Measurements from ENCODE around the gene CPLX1. TPM values are rescaled to one million over a fixed set of nuclear protein-coding genes. Genes with fewer than 3 reads are reported as not detected.

CPLX1 gene
- 1 to 10 TPM; 1.3 to 1.9 TPM for total RNA-seq

- no peaks in the 10 kb centered on the region for H3K9me3 Mint-ChIP-seq
- peaks cover 2 to 3% of the 10 kb centered on the region in 2 donors for H3K36me3 Mint-ChIP-seq (ENCODE audit: insufficient read depth in 2 of 2)
- ATAC-seq (replicated peaks in 1 of 2) (peak; percentile 32 to 41), DNase-seq (peak in 1 of 2 donors; percentile 19)
- H3K4me3 Mint-ChIP-seq, result peak within 1 kb of the TSS in 1 of 2 donors; percentile 61
- H3K4me1 Mint-ChIP-seq (ENCODE audit: low read depth), result no peaks in the 10 kb centered on the region
- no peak within 1 kb of the TSS for H3K27ac Mint-ChIP-seq
- H3K27me3 Mint-ChIP-seq (ENCODE audit: low read depth), result peaks cover 52% of the 10 kb centered on the region
These were observed at the start of gene CPLX1 for GRCh38 chr4:825971-826330. TSS of gene CPLX1 (minus strand) at chr4:826129. CDS start at chr4:824522, 1,607 bp downstream.

GRCh38 chr4:874971-875817 lies 49.3 kb upstream of the CPLX1 start:
- Mint-ChIP-seq H3K4me1 (ENCODE audit: low read depth) (peaks cover 24% of the 10 kb centered on the region), H3K4me3 (no peak overlapping the region), H3K27ac (no peak overlapping the region), H3K36me3 (ENCODE audit: insufficient read depth in 2 of 2) (peaks cover 4 to 24% of the 10 kb centered on the region in 2 donors), H3K9me3 (no peaks in the 10 kb centered on the region), H3K27me3 (ENCODE audit: low read depth) (no peaks in the 10 kb centered on the region)
- ATAC-seq (replicated peaks in 1 of 2) (no peak), DNase-seq (no peak)

- Mint-ChIP-seq H3K36me3 (ENCODE audit: insufficient read depth in 2 of 2) (peaks cover 11 to 28% of the 10 kb centered on the region in 2 donors), H3K9me3 (peaks cover 0 to 4% of the 10 kb centered on the region in 2 donors), H3K27me3 (ENCODE audit: low read depth) (no peaks in the 10 kb centered on the region), H3K4me1 (ENCODE audit: low read depth) (peaks cover 13% of the 10 kb centered on the region), H3K4me3 (no peak overlapping the region), H3K27ac (no peak overlapping the region)
- no peak for ATAC-seq (replicated peaks in 1 of 2)
- DNase-seq, result no peak
These were observed 48.1 kb upstream of the CPLX1 start for GRCh38 chr4:874056-874455.

- no peaks in the 10 kb centered on the region for H3K27me3 Mint-ChIP-seq (ENCODE audit: low read depth)
- peaks cover 14 to 30% of the 10 kb centered on the region in 2 donors for H3K36me3 Mint-ChIP-seq (ENCODE audit: insufficient read depth in 2 of 2)
- H3K4me3 Mint-ChIP-seq, result no peak overlapping the region
- no peaks in the 10 kb centered on the region for H3K4me1 Mint-ChIP-seq (ENCODE audit: low read depth)
- no peak overlapping the region for H3K27ac Mint-ChIP-seq
- ATAC-seq (replicated peaks in 1 of 2) (peak; percentile 26 to 35), DNase-seq (no peak)
- H3K9me3 Mint-ChIP-seq, result peaks cover 0 to 4% of the 10 kb centered on the region in 2 donors
These were observed 46.5 kb upstream of the CPLX1 start for GRCh38 chr4:872241-872981.

GRCh38 chr4:871484-871883 lies 45.6 kb upstream of the CPLX1 start:
- DNase-seq (no peak), ATAC-seq (replicated peaks in 1 of 2) (no peak)
- Mint-ChIP-seq H3K4me3 (no peak overlapping the region), H3K27me3 (ENCODE audit: low read depth) (no peaks in the 10 kb centered on the region), H3K9me3 (peaks cover 0 to 4% of the 10 kb centered on the region in 2 donors), H3K4me1 (ENCODE audit: low read depth) (no peaks in the 10 kb centered on the region), H3K36me3 (ENCODE audit: insufficient read depth in 2 of 2) (peaks cover 14 to 26% of the 10 kb centered on the region in 2 donors), H3K27ac (no peak overlapping the region)

GRCh38 chr4:870951-871350 lies 45.0 kb upstream of the CPLX1 start:
- Mint-ChIP-seq H3K9me3 (peaks cover 0 to 4% of the 10 kb centered on the region in 2 donors), H3K27me3 (ENCODE audit: low read depth) (no peaks in the 10 kb centered on the region), H3K4me1 (ENCODE audit: low read depth) (no peaks in the 10 kb centered on the region), H3K36me3 (ENCODE audit: insufficient read depth in 2 of 2) (peaks cover 14 to 27% of the 10 kb centered on the region in 2 donors), H3K4me3 (no peak overlapping the region), H3K27ac (no peak overlapping the region)
- no peak for DNase-seq
- no peak for ATAC-seq (replicated peaks in 1 of 2)

- no peak for DNase-seq
- no peak overlapping the region for H3K27ac Mint-ChIP-seq
- peaks cover 14 to 27% of the 10 kb centered on the region in 2 donors for H3K36me3 Mint-ChIP-seq (ENCODE audit: insufficient read depth in 2 of 2)
- no peak for ATAC-seq (replicated peaks in 1 of 2)
- no peaks in the 10 kb centered on the region for H3K27me3 Mint-ChIP-seq (ENCODE audit: low read depth)
- no peaks in the 10 kb centered on the region for H3K4me1 Mint-ChIP-seq (ENCODE audit: low read depth)
- peaks cover 0 to 4% of the 10 kb centered on the region in 2 donors for H3K9me3 Mint-ChIP-seq
- H3K4me3 Mint-ChIP-seq, result no peak overlapping the region
These were observed 43.8 kb upstream of the CPLX1 start for GRCh38 chr4:869776-870175.

- no peak overlapping the region for H3K27ac Mint-ChIP-seq
- DNase-seq (no peak), ATAC-seq (replicated peaks in 1 of 2) (no peak)
- H3K4me3 Mint-ChIP-seq, result no peak overlapping the region
- peaks cover 11 to 20% of the 10 kb centered on the region in 2 donors for H3K36me3 Mint-ChIP-seq (ENCODE audit: insufficient read depth in 2 of 2)
- no peaks in the 10 kb centered on the region for H3K4me1 Mint-ChIP-seq (ENCODE audit: low read depth)
- H3K9me3 Mint-ChIP-seq, result peaks cover 0 to 4% of the 10 kb centered on the region in 2 donors
- no peaks in the 10 kb centered on the region for H3K27me3 Mint-ChIP-seq (ENCODE audit: low read depth)
These were observed 42.5 kb upstream of the CPLX1 start for GRCh38 chr4:868421-868820.

GRCh38 chr4:867526-868250 lies 41.8 kb upstream of the CPLX1 start:
- ATAC-seq (replicated peaks in 1 of 2) (no peak), DNase-seq (no peak)
- peaks cover 0 to 4% of the 10 kb centered on the region in 2 donors for H3K9me3 Mint-ChIP-seq
- no peaks in the 10 kb centered on the region for H3K4me1 Mint-ChIP-seq (ENCODE audit: low read depth)
- no peak overlapping the region for H3K4me3 Mint-ChIP-seq
- H3K27ac Mint-ChIP-seq, result no peak overlapping the region
- H3K27me3 Mint-ChIP-seq (ENCODE audit: low read depth), result no peaks in the 10 kb centered on the region
- H3K36me3 Mint-ChIP-seq (ENCODE audit: insufficient read depth in 2 of 2), result peaks cover 15 to 26% of the 10 kb centered on the region in 2 donors

- Mint-ChIP-seq H3K4me3 (no peak overlapping the region), H3K36me3 (ENCODE audit: insufficient read depth in 2 of 2) (peaks cover 15 to 26% of the 10 kb centered on the region in 2 donors), H3K4me1 (ENCODE audit: low read depth) (no peaks in the 10 kb centered on the region), H3K27ac (no peak overlapping the region), H3K27me3 (ENCODE audit: low read depth) (no peaks in the 10 kb centered on the region), H3K9me3 (peaks cover 0 to 4% of the 10 kb centered on the region in 2 donors)
- ATAC-seq (replicated peaks in 1 of 2) (peak; percentile 53 to 59), DNase-seq (peak in 1 of 2 donors; percentile 23)
These were observed 40.9 kb upstream of the CPLX1 start for GRCh38 chr4:866761-867390.

GRCh38 chr4:866068-866760 lies 40.3 kb upstream of the CPLX1 start:
- Mint-ChIP-seq H3K9me3 (peaks cover 0 to 4% of the 10 kb centered on the region in 2 donors), H3K4me1 (ENCODE audit: low read depth) (no peaks in the 10 kb centered on the region), H3K27me3 (ENCODE audit: low read depth) (no peaks in the 10 kb centered on the region), H3K4me3 (no peak overlapping the region), H3K27ac (no peak overlapping the region), H3K36me3 (ENCODE audit: insufficient read depth in 2 of 2) (peaks cover 15 to 30% of the 10 kb centered on the region in 2 donors)
- no peak for DNase-seq
- ATAC-seq (replicated peaks in 1 of 2), result peak in 1 of 2 donors; percentile 5

- ATAC-seq (replicated peaks in 1 of 2), result no peak
- H3K36me3 Mint-ChIP-seq (ENCODE audit: insufficient read depth in 2 of 2), result peaks cover 18 to 30% of the 10 kb centered on the region in 2 donors
These were observed 39.6 kb upstream of the CPLX1 start for GRCh38 chr4:865572-865971.

More at GRCh38 chr4:865572-865971, 39.6 kb upstream of the CPLX1 start:
- Mint-ChIP-seq H3K4me3 (no peak overlapping the region), H3K27me3 (ENCODE audit: low read depth) (no peaks in the 10 kb centered on the region), H3K4me1 (ENCODE audit: low read depth) (no peaks in the 10 kb centered on the region), H3K9me3 (peaks cover 0 to 4% of the 10 kb centered on the region in 2 donors), H3K27ac (no peak overlapping the region)
- no peak for DNase-seq

Data from activated T-cell treated with anti-CD3 and anti-CD28 coated beads, Interleukin-2, amount 50 U/mL, for 72 hours (primary cell).